Vagina (tissue), 2 donors: ENCODE data around the gene DACH1.

ENCODE experiments used
- CTCF ChIP-seq, 3 experiments: fragments of 450-650 bp in 2 of 3; fragments of 200-600 bp in 1 of 3; sonication (generic) in 1 of 3; IDR thresholded peaks; one replicate each; pipeline ENCODE4 v1.5.1; 2017 to 2019; ENCODE audit warnings: antibody characterized with exemption in 3 of 3, mild to moderate bottlenecking in 2 of 3, moderate library complexity in 2 of 3
- POLR2A ChIP-seq, 2 donors: fragments of 450-650 bp; IDR thresholded peaks; one replicate each; pipeline ENCODE4 v1.6.1; 2017; ENCODE audit warnings: antibody characterized with exemption in 2 of 2, mild to moderate bottlenecking in 2 of 2, moderate library complexity in 2 of 2
- POLR2AphosphoS5 ChIP-seq, 2 donors: sonication (generic); formaldehyde crosslinking; IDR thresholded peaks; one replicate each; pipeline ENCODE4 v1.9.0; 2017; ENCODE audit warnings: antibody characterized with exemption in 2 of 2, mild to moderate bottlenecking in 2 of 2, low read depth in 1 of 2; ENCODE audit not compliant: insufficient read depth in 1 of 2

- TF ChIP-seq CTCF (IDR thresholded peaks at IDR 0.05) (no peak), POLR2A (IDR thresholded peaks at IDR 0.05) (no peak), POLR2AphosphoS5 (IDR thresholded peaks at IDR 0.05; ENCODE audit: insufficient read depth in 1 of 2, low read depth in 1 of 2) (no peak)
Measured at GRCh38 chr13:71624653-71625600, 242.1 kb downstream of the DACH1 start.
